22Rv1 (cell line): ENCODE results near the gene CDK5.

ENCODE experiments used
- ZFX ChIP-seq: fragments of 450-650 bp; IDR thresholded peaks from 2 replicates; pipeline ENCODE4 v1.6.1; 2017; ENCODE audit warnings: antibody characterized with exemption, borderline replicate concordance
- TF ChIP-seq, protein P1 (sequence below): fragments of 450-650 bp; IDR thresholded peaks from 2 replicates; pipeline ENCODE4 v1.5.1; 2017; ENCODE audit warnings: mild to moderate bottlenecking

DNA sequence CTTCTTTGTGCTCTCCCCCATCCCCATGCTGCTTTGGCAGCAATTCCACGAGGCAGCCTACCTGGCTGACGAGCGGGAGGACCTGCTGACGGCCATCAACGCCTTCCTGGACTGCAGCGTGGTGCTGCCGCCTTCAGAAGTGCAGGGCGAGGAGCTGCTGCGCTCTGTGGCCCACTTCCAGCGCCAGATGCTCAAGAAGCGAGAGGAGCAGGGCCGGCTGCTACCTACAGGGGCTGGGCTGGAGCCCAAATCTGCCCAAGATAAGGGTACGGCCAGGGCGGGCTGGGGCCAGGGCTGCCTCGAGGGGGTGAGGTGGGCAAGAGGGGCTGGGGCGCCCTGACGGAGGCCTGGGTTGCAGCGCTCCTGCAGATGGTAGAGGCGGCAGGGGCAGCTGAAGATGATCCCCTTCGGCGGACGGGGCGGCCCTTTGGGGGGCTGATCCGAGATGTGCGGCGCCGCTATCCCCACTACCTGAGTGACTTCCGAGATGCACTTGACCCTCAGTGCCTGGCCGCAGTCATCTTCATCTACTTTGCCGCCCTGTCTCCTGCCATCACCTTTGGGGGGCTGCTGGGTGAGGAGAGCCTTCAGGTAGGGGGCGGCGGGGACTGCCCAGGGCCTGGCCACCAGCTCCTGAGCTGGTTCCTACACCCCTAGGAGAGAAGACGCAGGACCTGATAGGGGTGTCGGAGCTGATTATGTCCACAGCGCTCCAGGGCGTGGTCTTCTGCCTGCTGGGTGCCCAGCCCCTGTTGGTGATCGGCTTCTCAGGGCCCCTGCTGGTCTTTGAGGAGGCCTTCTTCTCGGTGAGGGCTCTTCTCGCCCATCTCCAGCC lies 13.6 kb upstream of the CDK5 start:
- TF ChIP-seq, protein P1, sequence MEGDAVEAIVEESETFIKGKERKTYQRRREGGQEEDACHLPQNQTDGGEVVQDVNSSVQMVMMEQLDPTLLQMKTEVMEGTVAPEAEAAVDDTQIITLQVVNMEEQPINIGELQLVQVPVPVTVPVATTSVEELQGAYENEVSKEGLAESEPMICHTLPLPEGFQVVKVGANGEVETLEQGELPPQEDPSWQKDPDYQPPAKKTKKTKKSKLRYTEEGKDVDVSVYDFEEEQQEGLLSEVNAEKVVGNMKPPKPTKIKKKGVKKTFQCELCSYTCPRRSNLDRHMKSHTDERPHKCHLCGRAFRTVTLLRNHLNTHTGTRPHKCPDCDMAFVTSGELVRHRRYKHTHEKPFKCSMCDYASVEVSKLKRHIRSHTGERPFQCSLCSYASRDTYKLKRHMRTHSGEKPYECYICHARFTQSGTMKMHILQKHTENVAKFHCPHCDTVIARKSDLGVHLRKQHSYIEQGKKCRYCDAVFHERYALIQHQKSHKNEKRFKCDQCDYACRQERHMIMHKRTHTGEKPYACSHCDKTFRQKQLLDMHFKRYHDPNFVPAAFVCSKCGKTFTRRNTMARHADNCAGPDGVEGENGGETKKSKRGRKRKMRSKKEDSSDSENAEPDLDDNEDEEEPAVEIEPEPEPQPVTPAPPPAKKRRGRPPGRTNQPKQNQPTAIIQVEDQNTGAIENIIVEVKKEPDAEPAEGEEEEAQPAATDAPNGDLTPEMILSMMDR: no peak
- no peak for TF ChIP-seq ZFX
